HEK293 (cell line): ENCODE measurements around the gene TIAM1.

Experiments
- CTCF ChIA-PET: fragments of 350-600 bp; formaldehyde crosslinking; extraction: SDS; loops from one replicate; lab custom pipeline; 2021; ENCODE audit warnings: antibody characterized with exemption; lab: Yijun Ruan, JAX
- POLR2A ChIA-PET: fragments of 300-600 bp; formaldehyde crosslinking; extraction: SDS; loops from one replicate; lab custom pipeline; 2020; ENCODE audit warnings: antibody characterized with exemption, inconsistent platforms; lab: Yijun Ruan, JAX
- H3K27ac ChIP-seq: fragments of 200-500 bp; sonication (Bioruptor generic); 2 replicates; pipeline ENCODE4 v1.5.1; 2014; ENCODE audit warnings: low read depth, low read length, control low read depth, inconsistent platforms; ENCODE audit errors: extremely low read depth
- H3K36me3 ChIP-seq, 2 experiments: fragments of 200-500 bp in 1 of 2; sonication (Bioruptor generic) in 1 of 2; 1 replicate in 1 of 2; 2 replicates in 1 of 2; pipeline ENCODE4 v1.5.1; 2014 to 2017; ENCODE audit warnings: inconsistent platforms in 2 of 2, low read length in 2 of 2; ENCODE audit not compliant: control insufficient read depth in 2 of 2, insufficient read depth in 1 of 2
- H3K4me1 ChIP-seq: fragments of 200-500 bp; sonication (Bioruptor generic); 2 replicates; pipeline ENCODE4 v1.5.1; 2014; ENCODE audit warnings: mild to moderate bottlenecking, low read length, inconsistent platforms; ENCODE audit not compliant: control insufficient read depth, insufficient read depth
- H3K4me3 ChIP-seq: 2 replicates; pipeline ENCODE4 v1.5.1; 2011; ENCODE audit warnings: low read depth, mild to moderate bottlenecking, control low read depth, low read length, moderate library complexity
- H3K9me3 ChIP-seq: fragments of 200-500 bp; sonication (Bioruptor generic); 2 replicates; pipeline ENCODE4 v1.5.1; 2014; ENCODE audit warnings: low read depth, low read length, inconsistent platforms; ENCODE audit not compliant: control insufficient read depth, insufficient read depth
- GLI2 ChIP-seq: fragments of 450-650 bp; formaldehyde crosslinking; IDR thresholded peaks from 2 replicates; pipeline ENCODE4; 2017; ENCODE audit warnings: missing biosample characterization, missing genetic modification characterization, low read depth, borderline replicate concordance
- GLIS1 ChIP-seq: fragments of 450-650 bp; formaldehyde crosslinking; IDR thresholded peaks from 2 replicates; pipeline ENCODE4 v1.5.1; 2016; ENCODE audit warnings: missing biosample characterization, missing genetic modification characterization
- HOXA7 ChIP-seq: sonication (generic); formaldehyde crosslinking; IDR thresholded peaks from 2 replicates; pipeline ENCODE4 v1.8.1; 2022; ENCODE audit warnings: missing genetic modification reagents, borderline replicate concordance
- HOXC10 ChIP-seq: sonication (generic); formaldehyde crosslinking; IDR thresholded peaks from 2 replicates; pipeline ENCODE4 v1.8.1; 2023; ENCODE audit warnings: mild to moderate bottlenecking, missing genetic modification reagents
- OSR2 ChIP-seq: fragments of 450-650 bp; formaldehyde crosslinking; IDR thresholded peaks from 2 replicates; pipeline ENCODE4 v1.5.1; 2016; ENCODE audit warnings: missing biosample characterization, missing genetic modification characterization
- RBAK ChIP-seq: fragments of 450-650 bp; formaldehyde crosslinking; IDR thresholded peaks from 2 replicates; pipeline ENCODE4 v1.5.1; 2016; ENCODE audit warnings: missing biosample characterization, missing genetic modification characterization
- SP7 ChIP-seq: fragments of 450-650 bp; formaldehyde crosslinking; IDR thresholded peaks from 2 replicates; pipeline ENCODE4 v1.5.1; 2016; ENCODE audit warnings: missing biosample characterization, missing genetic modification characterization
- WT1 ChIP-seq: fragments of 450-650 bp; formaldehyde crosslinking; IDR thresholded peaks from 2 replicates; pipeline ENCODE4 v1.5.1; 2016; ENCODE audit warnings: missing biosample characterization, missing genetic modification characterization
- ZFHX2 ChIP-seq: fragments of 450-650 bp; formaldehyde crosslinking; conservative IDR thresholded peaks from 2 replicates; pipeline ENCODE4 v1.5.1; 2016; ENCODE audit warnings: missing biosample characterization, missing genetic modification characterization
- ZIC2 ChIP-seq: fragments of 450-650 bp; formaldehyde crosslinking; IDR thresholded peaks from 2 replicates; pipeline ENCODE4 v1.5.1; 2016; ENCODE audit warnings: missing biosample characterization, missing genetic modification characterization
- ZNF169 ChIP-seq: fragments of 450-650 bp; formaldehyde crosslinking; IDR thresholded peaks from 2 replicates; pipeline ENCODE4 v1.5.1; 2016; ENCODE audit warnings: missing biosample characterization, missing genetic modification characterization
- ZNF174 ChIP-seq: fragments of 450-650 bp; formaldehyde crosslinking; IDR thresholded peaks from 2 replicates; pipeline ENCODE4 v1.5.0; 2017; ENCODE audit warnings: missing biosample characterization, mild to moderate bottlenecking, missing genetic modification characterization
- ZNF2 ChIP-seq: fragments of 450-650 bp; formaldehyde crosslinking; IDR thresholded peaks from 2 replicates; pipeline ENCODE4 v1.5.1; 2016; ENCODE audit warnings: missing biosample characterization, missing genetic modification characterization
- ZNF350 ChIP-seq: fragments of 450-650 bp; formaldehyde crosslinking; IDR thresholded peaks from 2 replicates; pipeline ENCODE4 v1.5.0; 2017; ENCODE audit warnings: missing biosample characterization, mild to moderate bottlenecking, missing genetic modification characterization
- ZNF423 ChIP-seq: fragments of 450-650 bp; formaldehyde crosslinking; IDR thresholded peaks from 2 replicates; pipeline ENCODE4 v1.5.1; 2016; ENCODE audit warnings: missing biosample characterization, missing genetic modification characterization
- ZNF501 ChIP-seq: fragments of 450-650 bp; formaldehyde crosslinking; IDR thresholded peaks from 2 replicates; pipeline ENCODE4 v1.5.1; 2016; ENCODE audit warnings: missing biosample characterization, missing genetic modification characterization
- ZNF555 ChIP-seq: fragments of 450-650 bp; formaldehyde crosslinking; conservative IDR thresholded peaks from 2 replicates; pipeline ENCODE4 v1.5.1; 2017; ENCODE audit warnings: missing biosample characterization, mild to moderate bottlenecking, missing genetic modification characterization, inconsistent platforms
- ZNF596 ChIP-seq: fragments of 450-650 bp; IDR thresholded peaks from 2 replicates; pipeline ENCODE4 v1.5.0; 2018; ENCODE audit warnings: missing biosample characterization, mild to moderate bottlenecking, missing genetic modification characterization, moderate library complexity
- ZNF677 ChIP-seq: fragments of 450-650 bp; IDR thresholded peaks from 2 replicates; pipeline ENCODE4 v1.5.0; 2018; ENCODE audit warnings: missing biosample characterization, mild to moderate bottlenecking, missing genetic modification characterization, moderate library complexity
- TF ChIP-seq, protein P1 (sequence below): fragments of 450-650 bp; formaldehyde crosslinking; IDR thresholded peaks from 2 replicates; pipeline ENCODE4 v1.5.1; 2016; ENCODE audit warnings: missing biosample characterization, missing genetic modification characterization
- TF ChIP-seq, protein P2 (sequence below): fragments of 450-650 bp; formaldehyde crosslinking; IDR thresholded peaks from 2 replicates; pipeline ENCODE4 v1.5.1; 2017; ENCODE audit warnings: missing biosample characterization, missing genetic modification characterization
- TF ChIP-seq, protein P3 (sequence below): fragments of 450-650 bp; formaldehyde crosslinking; IDR thresholded peaks from 2 replicates; pipeline ENCODE4 v1.5.1; 2016; ENCODE audit warnings: missing biosample characterization, missing genetic modification characterization, borderline replicate concordance
- TF ChIP-seq, protein P4 (sequence below): fragments of 450-650 bp; IDR thresholded peaks from 2 replicates; pipeline ENCODE4 v1.5.1; 2018; ENCODE audit warnings: missing biosample characterization, mild to moderate bottlenecking, missing genetic modification characterization
- TF ChIP-seq, protein P5 (sequence below): fragments of 450-650 bp; formaldehyde crosslinking; IDR thresholded peaks from 2 replicates; pipeline ENCODE4 v1.5.1; 2016; ENCODE audit warnings: missing biosample characterization, missing genetic modification characterization

Gene TIAM1

DNA sequence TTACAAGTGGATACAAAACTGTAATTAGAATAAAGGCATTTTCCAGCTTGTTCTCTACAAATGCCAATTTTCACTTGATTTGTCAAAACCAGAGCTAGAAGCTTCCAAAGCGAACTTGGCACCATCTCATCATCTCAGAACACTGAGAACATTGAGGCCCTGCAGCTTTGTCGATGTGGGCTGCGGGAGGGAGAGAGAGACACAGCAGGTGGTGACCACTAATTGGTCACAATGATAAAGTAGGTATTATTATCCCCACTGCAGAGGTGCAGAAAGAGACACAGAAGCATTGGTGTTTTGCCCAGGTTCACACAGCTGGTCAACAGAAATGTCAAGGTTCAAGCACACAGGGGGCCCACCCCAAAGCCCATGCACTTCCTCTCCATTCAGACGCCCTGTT, 233.6 kb downstream of the TIAM1 start:
- H3K36me3 ChIP-seq, result no peaks in the 10 kb centered on the region
- peaks cover 3% of the 10 kb centered on the region; the same call in 1 of the 2 replicates for H3K4me1 ChIP-seq
- H3K27ac ChIP-seq, result no peak overlapping the region
- POLR2A ChIA-PET, result no interaction called here
- no peaks in the 10 kb centered on the region for H3K9me3 ChIP-seq
- CTCF ChIA-PET, result interaction anchor here (0.6 to 1.8 kb wide), 11 partner anchors 11 to 494 kb away, joined by 3 to 7 read pairs (median 4); no protein-coding TSS in a partner anchor
- H3K4me3 ChIP-seq, result no peak overlapping the region
- TF ChIP-seq HOXA7 (CRISPR knock-in tag) (no peak), RBAK (tag by site-specific recombination) (no peak), ZNF555 (tag by site-specific recombination) (no peak), HOXC10 (CRISPR knock-in tag) (no peak), ZNF501 (tag by site-specific recombination) (no peak), ZNF350 (no peak), ZNF677 (no peak), ZNF596 (tag by site-specific recombination) (peak; percentile 43; the same call in 1 of the 2 replicates), SP7 (peak; percentile 55; the same call in 1 of the 2 replicates), GLIS1 (tag by site-specific recombination) (peak; percentile 89), WT1 (tag by site-specific recombination) (peak; percentile 63; the same call in 1 of the 2 replicates), ZIC2 (tag by site-specific recombination) (peak; percentile 95), ZNF2 (tag by site-specific recombination) (no peak), ZNF174 (no peak), ZNF169 (tag by site-specific recombination) (no peak), OSR2 (tag by site-specific recombination) (peak; percentile 74), ZNF423 (tag by site-specific recombination) (0 out of 2 replicates have a peak, but pooled peaks have one; percentile 39), GLI2 (no peak), ZFHX2 (tag by site-specific recombination) (no peak)
- TF ChIP-seq, protein P1, sequence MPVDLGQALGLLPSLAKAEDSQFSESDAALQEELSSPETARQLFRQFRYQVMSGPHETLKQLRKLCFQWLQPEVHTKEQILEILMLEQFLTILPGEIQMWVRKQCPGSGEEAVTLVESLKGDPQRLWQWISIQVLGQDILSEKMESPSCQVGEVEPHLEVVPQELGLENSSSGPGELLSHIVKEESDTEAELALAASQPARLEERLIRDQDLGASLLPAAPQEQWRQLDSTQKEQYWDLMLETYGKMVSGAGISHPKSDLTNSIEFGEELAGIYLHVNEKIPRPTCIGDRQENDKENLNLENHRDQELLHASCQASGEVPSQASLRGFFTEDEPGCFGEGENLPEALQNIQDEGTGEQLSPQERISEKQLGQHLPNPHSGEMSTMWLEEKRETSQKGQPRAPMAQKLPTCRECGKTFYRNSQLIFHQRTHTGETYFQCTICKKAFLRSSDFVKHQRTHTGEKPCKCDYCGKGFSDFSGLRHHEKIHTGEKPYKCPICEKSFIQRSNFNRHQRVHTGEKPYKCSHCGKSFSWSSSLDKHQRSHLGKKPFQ, result no peak
- TF ChIP-seq, protein P2, sequence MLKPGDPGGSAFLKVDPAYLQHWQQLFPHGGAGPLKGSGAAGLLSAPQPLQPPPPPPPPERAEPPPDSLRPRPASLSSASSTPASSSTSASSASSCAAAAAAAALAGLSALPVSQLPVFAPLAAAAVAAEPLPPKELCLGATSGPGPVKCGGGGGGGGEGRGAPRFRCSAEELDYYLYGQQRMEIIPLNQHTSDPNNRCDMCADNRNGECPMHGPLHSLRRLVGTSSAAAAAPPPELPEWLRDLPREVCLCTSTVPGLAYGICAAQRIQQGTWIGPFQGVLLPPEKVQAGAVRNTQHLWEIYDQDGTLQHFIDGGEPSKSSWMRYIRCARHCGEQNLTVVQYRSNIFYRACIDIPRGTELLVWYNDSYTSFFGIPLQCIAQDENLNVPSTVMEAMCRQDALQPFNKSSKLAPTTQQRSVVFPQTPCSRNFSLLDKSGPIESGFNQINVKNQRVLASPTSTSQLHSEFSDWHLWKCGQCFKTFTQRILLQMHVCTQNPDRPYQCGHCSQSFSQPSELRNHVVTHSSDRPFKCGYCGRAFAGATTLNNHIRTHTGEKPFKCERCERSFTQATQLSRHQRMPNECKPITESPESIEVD, result peak; percentile 41; the same call in 1 of the 2 replicates
- TF ChIP-seq, protein P3, sequence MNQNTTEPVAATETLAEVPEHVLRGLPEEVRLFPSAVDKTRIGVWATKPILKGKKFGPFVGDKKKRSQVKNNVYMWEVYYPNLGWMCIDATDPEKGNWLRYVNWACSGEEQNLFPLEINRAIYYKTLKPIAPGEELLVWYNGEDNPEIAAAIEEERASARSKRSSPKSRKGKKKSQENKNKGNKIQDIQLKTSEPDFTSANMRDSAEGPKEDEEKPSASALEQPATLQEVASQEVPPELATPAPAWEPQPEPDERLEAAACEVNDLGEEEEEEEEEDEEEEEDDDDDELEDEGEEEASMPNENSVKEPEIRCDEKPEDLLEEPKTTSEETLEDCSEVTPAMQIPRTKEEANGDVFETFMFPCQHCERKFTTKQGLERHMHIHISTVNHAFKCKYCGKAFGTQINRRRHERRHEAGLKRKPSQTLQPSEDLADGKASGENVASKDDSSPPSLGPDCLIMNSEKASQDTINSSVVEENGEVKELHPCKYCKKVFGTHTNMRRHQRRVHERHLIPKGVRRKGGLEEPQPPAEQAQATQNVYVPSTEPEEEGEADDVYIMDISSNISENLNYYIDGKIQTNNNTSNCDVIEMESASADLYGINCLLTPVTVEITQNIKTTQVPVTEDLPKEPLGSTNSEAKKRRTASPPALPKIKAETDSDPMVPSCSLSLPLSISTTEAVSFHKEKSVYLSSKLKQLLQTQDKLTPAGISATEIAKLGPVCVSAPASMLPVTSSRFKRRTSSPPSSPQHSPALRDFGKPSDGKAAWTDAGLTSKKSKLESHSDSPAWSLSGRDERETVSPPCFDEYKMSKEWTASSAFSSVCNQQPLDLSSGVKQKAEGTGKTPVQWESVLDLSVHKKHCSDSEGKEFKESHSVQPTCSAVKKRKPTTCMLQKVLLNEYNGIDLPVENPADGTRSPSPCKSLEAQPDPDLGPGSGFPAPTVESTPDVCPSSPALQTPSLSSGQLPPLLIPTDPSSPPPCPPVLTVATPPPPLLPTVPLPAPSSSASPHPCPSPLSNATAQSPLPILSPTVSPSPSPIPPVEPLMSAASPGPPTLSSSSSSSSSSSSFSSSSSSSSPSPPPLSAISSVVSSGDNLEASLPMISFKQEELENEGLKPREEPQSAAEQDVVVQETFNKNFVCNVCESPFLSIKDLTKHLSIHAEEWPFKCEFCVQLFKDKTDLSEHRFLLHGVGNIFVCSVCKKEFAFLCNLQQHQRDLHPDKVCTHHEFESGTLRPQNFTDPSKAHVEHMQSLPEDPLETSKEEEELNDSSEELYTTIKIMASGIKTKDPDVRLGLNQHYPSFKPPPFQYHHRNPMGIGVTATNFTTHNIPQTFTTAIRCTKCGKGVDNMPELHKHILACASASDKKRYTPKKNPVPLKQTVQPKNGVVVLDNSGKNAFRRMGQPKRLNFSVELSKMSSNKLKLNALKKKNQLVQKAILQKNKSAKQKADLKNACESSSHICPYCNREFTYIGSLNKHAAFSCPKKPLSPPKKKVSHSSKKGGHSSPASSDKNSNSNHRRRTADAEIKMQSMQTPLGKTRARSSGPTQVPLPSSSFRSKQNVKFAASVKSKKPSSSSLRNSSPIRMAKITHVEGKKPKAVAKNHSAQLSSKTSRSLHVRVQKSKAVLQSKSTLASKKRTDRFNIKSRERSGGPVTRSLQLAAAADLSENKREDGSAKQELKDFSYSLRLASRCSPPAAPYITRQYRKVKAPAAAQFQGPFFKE, result no peak
- TF ChIP-seq, protein P4, sequence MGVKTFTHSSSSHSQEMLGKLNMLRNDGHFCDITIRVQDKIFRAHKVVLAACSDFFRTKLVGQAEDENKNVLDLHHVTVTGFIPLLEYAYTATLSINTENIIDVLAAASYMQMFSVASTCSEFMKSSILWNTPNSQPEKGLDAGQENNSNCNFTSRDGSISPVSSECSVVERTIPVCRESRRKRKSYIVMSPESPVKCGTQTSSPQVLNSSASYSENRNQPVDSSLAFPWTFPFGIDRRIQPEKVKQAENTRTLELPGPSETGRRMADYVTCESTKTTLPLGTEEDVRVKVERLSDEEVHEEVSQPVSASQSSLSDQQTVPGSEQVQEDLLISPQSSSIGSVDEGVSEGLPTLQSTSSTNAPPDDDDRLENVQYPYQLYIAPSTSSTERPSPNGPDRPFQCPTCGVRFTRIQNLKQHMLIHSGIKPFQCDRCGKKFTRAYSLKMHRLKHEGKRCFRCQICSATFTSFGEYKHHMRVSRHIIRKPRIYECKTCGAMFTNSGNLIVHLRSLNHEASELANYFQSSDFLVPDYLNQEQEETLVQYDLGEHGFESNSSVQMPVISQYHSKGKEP (tag by site-specific recombination), result peak; percentile 36; the same call in 1 of the 2 replicates
- TF ChIP-seq, protein P5, sequence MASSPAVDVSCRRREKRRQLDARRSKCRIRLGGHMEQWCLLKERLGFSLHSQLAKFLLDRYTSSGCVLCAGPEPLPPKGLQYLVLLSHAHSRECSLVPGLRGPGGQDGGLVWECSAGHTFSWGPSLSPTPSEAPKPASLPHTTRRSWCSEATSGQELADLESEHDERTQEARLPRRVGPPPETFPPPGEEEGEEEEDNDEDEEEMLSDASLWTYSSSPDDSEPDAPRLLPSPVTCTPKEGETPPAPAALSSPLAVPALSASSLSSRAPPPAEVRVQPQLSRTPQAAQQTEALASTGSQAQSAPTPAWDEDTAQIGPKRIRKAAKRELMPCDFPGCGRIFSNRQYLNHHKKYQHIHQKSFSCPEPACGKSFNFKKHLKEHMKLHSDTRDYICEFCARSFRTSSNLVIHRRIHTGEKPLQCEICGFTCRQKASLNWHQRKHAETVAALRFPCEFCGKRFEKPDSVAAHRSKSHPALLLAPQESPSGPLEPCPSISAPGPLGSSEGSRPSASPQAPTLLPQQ (tag by site-specific recombination), result peak; percentile 65; the same call in 1 of the 2 replicates
